ENCODE data around the gene DNAH2. TPM values are rescaled to one million over a fixed set of nuclear protein-coding genes. Genes with fewer than 3 reads are reported as not detected.

DNAH2 gene
- polyA plus RNA-seq, 1 of the 3 experiments (the other 2 are of a cell fraction) = 0.13 TPM

- TF ChIP-seq CTCF (IDR thresholded peaks at IDR 0.05) (no peak), USF2 (IDR thresholded peaks at IDR 0.05; ENCODE audit: borderline replicate concordance, low read depth, low read length) (no peak), JUND (IDR thresholded peaks at IDR 0.05) (no peak), GATA2 (CRISPR knock-in tag; IDR thresholded peaks at IDR 0.05) (no peak), MXI1 (IDR thresholded peaks at IDR 0.05; ENCODE audit: low read depth, low read length) (no peak), ELF1 (IDR thresholded peaks at IDR 0.05) (no peak), RXRA (IDR thresholded peaks at IDR 0.05; ENCODE audit: borderline replicate concordance, low read depth) (no peak)
These were observed 12.3 kb downstream of the DNAH2 start (continued) for GRCh38 chr17:7729816-7730215.

GRCh38 chr17:7732981-7733539 lies 15.5 kb downstream of the DNAH2 start:
- Histone ChIP-seq H3K27ac (ENCODE audit: low read depth in 2 of 2, low read length in 1 of 2) (no peak overlapping the region), H3K4me1 (ENCODE audit: control insufficient read depth in 1 of 2, insufficient read depth in 2 of 2, low read depth in 1 of 2, low read length in 1 of 2) (no peaks in the 10 kb centered on the region), H4K20me1 (ENCODE audit: insufficient read depth) (no peaks in the 10 kb centered on the region), H3K4me2 (no peak overlapping the region), H3K9me3 (no peaks in the 10 kb centered on the region), H3F3A (replicated peaks; ENCODE audit: insufficient read depth) (no peaks in the 10 kb centered on the region), H3K9ac (no peak overlapping the region), H3K9me2 (no peaks in the 10 kb centered on the region), H3K36me3 (replicated peaks in 1 of 2; ENCODE audit: control insufficient read depth in 1 of 2, insufficient read depth in 2 of 2, low read length in 1 of 2) (no peaks in the 10 kb centered on the region), H3K79me2 (ENCODE audit: insufficient read depth) (no peaks in the 10 kb centered on the region), H3K27me3 (ENCODE audit: insufficient read depth) (peaks cover 8% of the 10 kb centered on the region), H3K4me3 (ENCODE audit: low read depth in 2 of 2, low read length in 1 of 2) (no peak overlapping the region), H2AFZ (ENCODE audit: low read depth) (no peak overlapping the region)
- WGBS (ENCODE audit: low lambda C conversion rate) = 82% methylated on average over 8 of the region's 14 CpGs
- DNase-seq = no peak
- POLR2A ChIA-PET = no interaction called here
- no peak for TF ChIP-seq MAX (IDR thresholded peaks at IDR 0.05; ENCODE audit: low read depth)
- no peak for TF ChIP-seq RAD21 (IDR thresholded peaks at IDR 0.05; ENCODE audit: low read length)
- no peak for TF ChIP-seq PBX3 (IDR thresholded peaks at IDR 0.05)
- TF ChIP-seq REST (IDR thresholded peaks at IDR 0.05; ENCODE audit: low read depth, low read length) = no peak
- TF ChIP-seq YY1 (IDR thresholded peaks at IDR 0.05; ENCODE audit: low read depth) = no peak
- TF ChIP-seq EZH2phosphoT487 (IDR thresholded peaks at IDR 0.05; ENCODE audit: borderline replicate concordance, low read depth) = no peak
- CTCF ChIA-PET = no interaction called here

Measured in SK-N-SH (cell line).